Activated CD4-positive, alpha-beta T cell treated with anti-CD3 and anti-CD28 coated beads, Interleukin-2, amount 50 U/mL, for 16 hours (primary cell): ENCODE data around the gene ULBP2.
"Not testable (repeated sequence)": the region's sequence is repeated elsewhere in the genome, so short reads cannot be mapped to it uniquely, and the experiment has no call there.

ENCODE experiments used
- DNase-seq: peaks from one replicate; pipeline ENCODE4 v3.0.0-alpha.2; 2020

Gene ULBP2

GRCh38 chr6:149974394-149974793 lies 32.6 kb downstream of the ULBP2 start:
- not testable (repeated sequence) for DNase-seq

- no peak for DNase-seq
Observed at GRCh38 chr6:149974825-149975224, 33.0 kb downstream of the ULBP2 start.

GRCh38 chr6:149975400-149975799 lies 33.6 kb downstream of the ULBP2 start:
- DNase-seq = no peak

- DNase-seq = no peak
Observed at GRCh38 chr6:149977221-149977620, 35.4 kb downstream of the ULBP2 start.

DNA sequence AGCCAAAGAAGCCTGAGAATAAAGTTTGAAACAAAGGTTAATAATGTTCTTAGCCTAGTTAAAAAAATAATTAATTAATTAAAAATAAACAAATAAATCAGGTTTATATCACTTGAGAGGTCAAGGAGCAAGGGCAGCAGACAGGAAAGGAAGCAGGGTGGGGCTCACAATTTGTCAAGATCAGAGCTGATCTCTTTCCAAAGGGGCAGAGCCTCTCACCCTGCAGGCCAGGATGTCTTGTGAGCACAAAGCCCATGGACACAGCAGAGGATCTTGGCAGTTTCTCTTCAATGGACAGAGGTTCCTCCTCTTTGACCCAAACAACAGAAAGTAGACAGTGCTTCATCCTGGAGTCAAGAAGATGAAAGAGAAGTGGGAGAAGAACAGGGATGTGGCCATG lies 36.8 kb downstream of the ULBP2 start:
- DNase-seq = no peak

DNA sequence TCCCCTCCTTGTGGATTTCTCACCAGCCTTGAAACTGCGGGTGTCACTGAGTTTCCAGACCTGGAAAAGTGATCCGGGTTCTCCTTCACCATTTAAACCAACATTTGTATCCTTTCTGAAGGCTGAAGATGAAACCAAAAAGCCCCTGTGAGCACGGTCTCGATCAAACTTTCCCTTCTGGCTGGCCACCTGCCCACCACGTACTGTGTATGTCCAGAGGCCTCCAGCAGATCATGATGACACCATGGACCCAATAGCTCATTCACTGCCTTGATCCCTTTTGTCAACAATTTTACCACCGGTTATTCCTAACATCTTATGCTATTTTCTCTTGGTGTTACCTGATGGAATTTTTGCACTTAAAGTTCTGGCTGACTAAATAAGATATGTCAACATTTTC lies 37.5 kb downstream of the ULBP2 start:
- no peak for DNase-seq

GRCh38 chr6:149983145-149983544 lies 41.3 kb downstream of the ULBP2 start:
- DNase-seq = no peak

GRCh38 chr6:149984773-149985172 lies 43.0 kb downstream of the ULBP2 start:
- DNase-seq = no peak

DNA sequence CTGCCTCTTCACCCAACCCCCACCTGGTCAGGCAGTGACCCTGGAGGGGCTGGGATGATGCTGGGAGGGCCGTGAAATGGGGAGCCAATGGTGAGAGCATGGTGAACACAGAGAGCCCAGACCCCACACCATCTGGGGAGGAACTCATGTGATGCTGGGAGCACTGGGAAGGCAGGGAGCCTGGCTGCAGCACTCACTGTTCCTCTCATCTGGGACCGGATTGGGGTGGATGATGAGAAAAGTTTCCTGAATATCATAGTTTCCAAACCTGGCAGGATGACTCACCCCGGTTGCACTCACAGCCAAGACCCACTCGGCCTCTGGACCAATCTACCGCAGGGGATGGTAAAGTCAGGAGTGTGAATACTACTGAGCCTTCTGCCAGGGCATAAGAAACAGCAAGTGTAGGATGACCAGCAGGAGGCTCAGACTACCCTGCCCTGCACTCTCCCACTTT lies 43.7 kb downstream of the ULBP2 start:
- DNase-seq = no peak

GRCh38 chr6:149987602-149988107 lies 45.8 kb downstream of the ULBP2 start:
- DNase-seq = no peak

- no peak for DNase-seq
Observed at GRCh38 chr6:149988550-149989346, 46.9 kb downstream of the ULBP2 start.

- DNase-seq = no peak
Observed at GRCh38 chr6:149990212-149990660, 48.4 kb downstream of the ULBP2 start.

- DNase-seq = no peak
Observed at GRCh38 chr6:149990661-149991471, 49.1 kb downstream of the ULBP2 start.

GRCh38 chr6:149991472-149991795 lies 49.6 kb downstream of the ULBP2 start:
- not testable (repeated sequence) for DNase-seq

GRCh38 chr6:149991838-149992237 lies 50.0 kb downstream of the ULBP2 start:
- no peak for DNase-seq

GRCh38 chr6:149995235-149995750 lies 53.5 kb downstream of the ULBP2 start:
- DNase-seq = no peak

DNA sequence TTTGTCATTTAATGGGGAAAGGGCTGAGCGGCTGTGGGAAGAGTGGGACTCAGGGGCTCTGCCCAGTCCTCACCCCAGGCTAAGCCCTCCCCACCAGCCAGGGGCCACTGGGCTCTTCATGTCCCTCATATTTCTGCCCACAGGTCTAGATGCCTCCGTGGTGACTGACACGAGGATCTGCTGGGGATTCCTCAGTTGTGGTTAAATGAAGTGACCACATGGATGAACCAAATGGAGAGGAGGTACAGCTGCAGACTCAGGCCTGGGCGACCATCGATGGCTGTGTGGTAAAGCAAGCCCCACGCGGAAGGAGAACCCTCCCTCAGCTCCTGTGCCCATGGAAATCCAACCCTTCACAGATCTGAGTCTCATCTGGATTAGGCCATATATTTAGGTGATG lies 54.2 kb downstream of the ULBP2 start:
- no peak for DNase-seq
